GM18858 (cell line): Measurements from ENCODE around the gene PREP.

Experiments used
- ATAC-seq: cut with Tn5 transposase; IDR thresholded peaks from one replicate; pipeline ENCODE4 v1.9.1; 2021; ENCODE audit not compliant: unreplicated experiment

Gene PREP

DNA sequence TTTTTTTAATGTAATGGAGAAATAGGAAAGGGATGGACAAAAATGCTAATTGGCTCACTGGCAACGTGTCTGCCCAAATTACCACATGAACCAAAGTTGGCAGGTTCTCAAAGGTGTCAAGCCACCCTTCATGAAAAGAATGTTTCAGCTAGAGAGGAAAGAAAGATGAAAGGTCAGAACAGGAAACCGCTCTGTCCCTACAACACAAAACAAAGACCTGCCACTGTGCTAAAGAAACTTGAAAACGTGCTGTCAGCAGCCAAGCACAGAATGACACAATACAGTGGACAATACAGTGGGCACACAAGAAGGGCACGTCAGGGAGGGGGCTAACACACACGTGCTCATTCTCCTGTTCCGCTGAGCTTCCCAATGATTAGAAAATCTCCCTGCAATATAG is 4.9 kb downstream of the PREP start:
- ATAC-seq = no peak

DNA sequence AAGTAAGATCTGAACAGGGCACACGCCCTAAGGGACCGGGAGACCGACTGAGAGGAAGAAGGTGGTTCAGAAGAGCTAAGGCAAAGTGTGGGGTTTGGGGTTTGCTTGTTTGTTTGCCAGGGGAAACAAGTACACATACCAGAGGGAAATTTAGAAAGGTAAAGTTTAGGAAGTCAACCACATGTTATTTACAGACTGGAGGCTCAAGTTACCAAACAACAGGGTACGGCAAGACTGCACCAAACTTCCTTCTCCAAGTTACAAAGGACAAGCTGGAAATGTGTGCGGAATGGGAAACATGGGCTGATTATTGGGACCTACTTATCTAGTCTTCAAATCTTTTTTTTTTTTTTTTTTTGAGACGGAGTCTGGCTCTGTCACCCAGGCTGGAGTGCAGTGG is 11.2 kb downstream of the PREP start:
- ATAC-seq = no peak

DNA sequence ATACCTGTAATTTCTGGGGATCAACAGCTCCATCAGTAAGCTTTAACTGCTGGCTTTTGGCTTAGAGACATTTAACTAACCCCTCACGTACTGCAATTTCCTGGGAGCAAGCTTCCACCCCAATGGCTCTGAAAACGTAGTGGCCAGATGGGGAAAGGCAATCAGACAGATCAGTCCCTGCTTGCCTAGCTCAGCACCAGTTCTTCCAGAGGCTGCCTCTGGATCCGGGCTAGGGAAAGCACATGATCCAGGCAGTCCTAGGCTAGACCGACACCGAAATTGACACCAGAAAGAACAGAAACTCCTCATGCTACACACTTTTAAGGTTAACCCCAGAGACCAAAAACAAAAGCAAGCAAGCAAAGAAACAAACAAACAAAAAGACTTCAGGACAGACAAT is 13.3 kb downstream of the PREP start:
- ATAC-seq = no peak

DNA sequence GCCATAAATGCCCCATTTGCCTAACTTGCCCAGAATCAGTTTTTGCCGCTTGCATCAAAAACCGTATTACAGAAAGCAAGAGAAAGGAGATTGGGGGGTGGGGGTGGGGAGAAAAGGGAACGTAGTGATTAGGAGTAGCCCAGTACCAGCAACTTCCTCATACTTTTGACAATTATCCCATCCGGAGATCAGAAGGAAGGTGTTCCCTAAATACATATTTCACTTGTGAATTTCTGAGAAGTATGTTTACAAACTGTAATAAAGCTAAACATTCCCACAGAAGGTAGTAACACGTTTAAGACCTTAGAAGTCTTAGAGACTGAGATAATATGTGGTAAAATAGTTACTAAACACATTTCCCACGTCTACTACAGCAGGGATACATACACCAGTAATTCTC is 14.5 kb downstream of the PREP start:
- ATAC-seq = no peak

DNA sequence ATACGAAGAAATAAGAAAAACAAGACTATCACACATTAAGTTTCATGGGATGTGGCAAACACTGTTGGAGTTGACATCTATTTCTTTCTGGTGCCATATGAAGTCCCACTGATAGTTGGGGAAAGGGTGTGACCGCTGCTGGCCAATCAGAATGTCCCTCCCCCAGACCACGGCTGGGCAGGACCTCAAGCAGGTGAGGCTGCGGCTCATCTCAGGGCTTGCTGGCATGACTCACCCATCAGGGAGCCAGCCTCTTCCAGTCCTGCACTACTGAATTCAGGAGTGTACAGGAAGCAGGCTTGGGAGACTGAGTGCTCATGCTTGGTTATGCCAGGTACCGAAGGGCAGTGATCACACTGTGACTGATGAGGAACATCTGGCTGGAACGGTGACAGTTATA is 18.9 kb downstream of the PREP start:
- no peak for ATAC-seq

DNA sequence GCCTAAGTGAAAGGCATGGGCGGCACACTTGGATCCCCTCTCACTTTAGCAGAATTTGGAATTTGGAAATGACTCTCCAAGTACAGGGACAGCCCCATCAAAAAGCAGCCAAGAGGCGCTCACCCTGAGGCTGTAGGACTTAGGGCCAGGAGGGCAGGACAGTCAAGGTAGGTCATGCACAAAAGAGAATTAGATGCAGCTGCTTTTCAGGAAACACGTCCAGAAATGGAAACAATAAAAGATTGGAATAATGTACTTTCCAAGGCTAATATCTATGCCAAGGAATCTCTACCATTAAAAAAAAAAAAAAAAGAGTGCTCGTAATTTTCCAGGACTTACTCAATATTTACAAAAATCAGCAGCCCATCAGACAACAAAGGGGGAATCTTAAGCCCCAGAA is 19.9 kb downstream of the PREP start:
- ATAC-seq = no peak

DNA sequence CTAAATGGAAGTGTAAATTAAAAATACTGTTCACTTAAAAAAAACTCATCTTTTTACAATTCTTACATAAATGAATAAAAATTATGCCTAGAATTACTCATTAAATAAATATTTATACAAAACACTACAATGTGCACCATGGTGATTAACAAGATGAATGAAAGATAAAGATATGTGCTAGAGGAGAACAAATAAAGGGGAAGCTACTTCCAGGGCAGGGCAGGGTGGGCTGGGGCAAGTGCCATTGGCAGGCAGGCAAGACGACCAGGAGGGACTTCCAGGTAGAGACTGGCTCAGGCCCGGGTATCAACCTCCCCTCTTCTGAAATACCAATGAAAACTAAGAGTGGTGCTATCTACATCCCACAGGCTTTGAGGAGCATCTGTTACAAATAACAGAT is 20.4 kb downstream of the PREP start:
- no peak for ATAC-seq

DNA sequence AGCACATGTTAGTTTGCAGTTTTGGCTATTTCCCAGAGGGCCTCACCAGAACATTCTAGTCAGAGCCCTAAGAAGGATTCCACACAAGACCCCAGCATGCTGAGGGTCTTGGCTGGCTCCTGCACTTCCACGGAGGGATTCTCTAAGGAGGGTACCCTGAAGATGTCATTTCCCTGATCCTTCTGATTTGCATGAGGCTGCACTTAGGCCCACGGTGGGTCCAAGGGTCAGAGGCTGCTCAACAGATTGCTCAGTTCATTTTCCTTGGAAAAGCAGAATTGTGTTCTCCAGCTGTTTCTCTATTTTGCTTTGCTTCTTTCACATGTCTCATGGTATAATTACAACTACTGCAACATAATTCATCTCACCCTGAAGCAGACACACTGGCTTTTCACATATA is 22.2 kb downstream of the PREP start:
- no peak for ATAC-seq

DNA sequence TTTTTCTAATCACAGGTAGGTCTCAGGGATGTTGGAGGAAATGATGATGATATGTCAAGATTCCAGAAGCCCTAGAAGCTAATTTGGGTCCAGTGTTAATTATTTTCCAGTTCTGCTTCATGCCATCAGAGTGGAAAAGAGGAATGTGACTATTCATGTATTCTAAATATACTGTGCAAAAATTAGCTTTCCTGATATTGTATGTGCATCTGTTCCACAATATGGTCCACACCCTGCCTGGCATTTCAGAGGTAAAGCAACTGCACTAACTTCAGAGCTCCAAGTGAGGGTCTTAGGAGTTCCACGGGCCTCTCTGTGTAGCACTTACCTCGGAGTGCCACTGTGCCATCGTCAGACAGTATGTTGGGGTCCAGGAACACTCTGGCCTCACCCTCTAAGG is 27.1 kb downstream of the PREP start:
- ATAC-seq = no peak

DNA sequence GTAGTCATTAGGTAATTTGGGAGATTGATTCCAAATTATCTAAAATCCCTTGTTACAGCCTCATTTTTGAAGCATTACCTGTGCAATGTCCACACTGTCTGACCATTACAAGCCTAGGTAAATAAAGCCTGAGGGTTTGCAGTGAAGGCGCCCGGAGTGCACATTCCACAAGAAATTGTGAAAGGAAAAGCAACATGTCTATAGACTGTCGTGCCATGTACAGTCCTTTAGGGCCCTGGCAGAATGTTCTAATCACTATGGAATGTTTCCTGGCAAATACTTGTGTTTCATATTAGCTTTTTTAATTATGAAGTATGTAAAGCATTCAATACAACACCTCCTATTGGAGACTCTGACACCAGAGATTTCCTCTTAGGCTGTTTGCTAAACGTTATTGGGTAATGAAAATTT is 28.9 kb downstream of the PREP start:
- ATAC-seq = no peak

DNA sequence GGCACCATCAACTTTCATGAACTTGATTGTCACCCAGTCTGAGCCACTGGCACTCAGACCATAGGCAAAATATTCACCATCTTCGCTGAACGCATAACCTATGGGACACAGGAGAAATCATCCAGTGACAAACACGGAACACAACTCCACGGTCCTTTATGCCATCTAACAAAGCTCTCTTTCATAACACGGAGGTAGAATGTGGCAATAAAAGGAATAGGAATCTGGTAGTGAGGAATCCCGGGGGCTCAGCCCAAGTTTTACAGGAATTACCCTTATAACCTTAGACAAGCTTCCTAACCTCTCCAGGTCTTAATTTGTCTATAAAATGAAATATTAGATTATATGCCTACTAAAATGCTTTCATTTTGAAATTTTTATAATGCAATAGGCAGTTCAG is 29.4 kb downstream of the PREP start:
- no peak for ATAC-seq

DNA sequence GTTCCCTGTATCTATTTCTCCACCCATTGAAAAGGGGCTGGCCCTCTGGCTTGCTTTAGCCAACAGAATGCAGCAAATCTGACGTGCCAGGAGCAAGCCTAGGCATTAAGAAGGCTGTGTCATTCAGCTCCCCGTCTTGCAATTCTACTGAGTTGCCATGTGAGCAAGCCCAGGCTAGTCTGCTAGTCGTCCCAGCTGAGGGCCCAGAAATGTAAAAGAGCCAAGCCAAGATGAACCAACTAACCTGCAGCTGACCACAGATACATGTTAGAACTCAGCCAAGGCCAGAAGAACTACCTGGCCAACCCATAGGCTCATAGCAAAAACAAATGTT is 30.1 kb downstream of the PREP start:
- no peak for ATAC-seq

DNA sequence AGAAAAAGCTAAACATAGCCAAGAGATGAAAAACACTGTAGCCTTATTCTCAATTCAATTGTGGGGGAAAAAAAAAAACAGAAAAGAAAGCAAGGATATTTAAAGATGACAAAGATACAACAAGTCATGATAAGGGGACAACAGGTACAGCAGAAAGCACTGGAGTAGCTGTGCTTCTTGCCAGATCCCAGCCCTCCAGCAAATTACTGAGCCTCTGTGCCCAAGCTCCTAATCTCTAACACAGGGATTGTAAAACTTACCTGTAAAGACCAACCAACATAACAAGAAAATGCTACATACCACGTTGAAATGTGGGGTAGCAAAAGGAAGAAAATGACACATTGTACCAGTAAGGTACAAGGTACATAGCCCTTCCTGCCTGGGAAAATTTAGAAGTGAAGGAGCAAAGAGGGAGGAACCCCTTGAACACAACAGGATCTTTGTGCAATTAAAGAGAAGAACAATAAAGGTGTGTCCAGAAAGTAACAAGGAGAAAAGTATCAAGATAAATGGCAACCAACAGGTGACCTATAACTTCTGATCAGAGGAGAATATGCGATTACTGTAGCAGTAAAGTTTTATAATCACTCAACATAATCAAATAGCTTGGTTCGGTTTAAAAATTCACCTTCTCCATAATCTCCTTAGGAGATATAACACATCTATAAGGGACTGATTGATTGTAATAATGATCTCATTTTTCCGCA is 30.6 kb downstream of the PREP start:
- ATAC-seq = no peak

DNA sequence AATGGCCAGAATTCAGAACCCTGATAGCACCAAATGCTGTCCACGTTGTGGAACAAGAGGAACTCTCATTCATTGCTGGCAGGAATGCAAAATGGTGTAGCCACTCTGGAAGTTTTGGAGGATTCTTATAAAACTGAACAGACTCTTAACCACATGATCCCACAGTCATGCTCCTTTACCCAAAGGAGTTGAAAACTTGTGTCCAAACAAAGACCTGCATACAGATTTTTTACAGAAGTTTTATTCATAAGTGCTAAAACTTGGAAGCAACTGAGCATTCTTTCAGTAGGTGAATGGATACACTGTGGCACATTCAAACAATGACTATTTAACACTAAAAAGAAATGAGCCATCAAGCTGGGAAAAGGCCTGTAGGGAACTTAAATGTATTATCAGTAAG is 32.5 kb downstream of the PREP start:
- ATAC-seq = no peak

DNA sequence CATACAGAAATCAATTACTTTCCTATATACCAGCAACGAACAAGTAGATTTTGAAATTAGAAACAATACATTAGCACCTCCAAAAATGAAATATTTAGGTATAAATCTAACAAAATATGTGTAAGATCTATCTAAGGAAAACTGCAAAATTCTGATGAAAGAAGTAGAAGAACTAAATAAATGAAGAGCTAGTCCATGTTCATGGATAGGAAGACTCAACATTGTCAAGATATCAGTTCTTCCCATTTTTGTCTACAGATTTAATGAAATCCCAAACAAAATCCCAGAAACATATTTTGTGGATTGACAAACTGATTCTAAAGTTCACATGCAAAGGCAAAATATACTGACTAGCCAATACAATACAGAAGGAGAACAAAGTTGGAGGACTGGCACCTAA is 33.7 kb downstream of the PREP start:
- no peak for ATAC-seq

DNA sequence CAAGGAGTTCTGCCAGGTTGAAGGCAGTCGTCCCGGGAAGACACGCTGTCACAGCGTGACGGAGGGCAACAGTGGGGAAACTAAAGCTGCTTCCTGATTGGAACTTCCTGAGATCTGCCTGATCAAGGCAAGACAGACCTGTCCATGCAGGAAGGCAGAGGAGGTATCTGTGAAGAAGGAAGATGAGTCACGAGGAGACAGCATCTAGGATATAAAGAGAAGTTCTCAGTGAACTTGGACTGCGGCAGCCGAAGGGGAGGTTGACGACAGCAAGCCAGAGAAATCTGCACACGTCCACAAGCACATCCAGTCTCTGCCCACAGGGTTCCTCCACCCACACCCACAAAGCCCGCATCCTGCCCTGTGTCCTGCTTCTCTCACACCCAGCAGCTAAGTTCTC is 38.6 kb downstream of the PREP start:
- no peak for ATAC-seq

DNA sequence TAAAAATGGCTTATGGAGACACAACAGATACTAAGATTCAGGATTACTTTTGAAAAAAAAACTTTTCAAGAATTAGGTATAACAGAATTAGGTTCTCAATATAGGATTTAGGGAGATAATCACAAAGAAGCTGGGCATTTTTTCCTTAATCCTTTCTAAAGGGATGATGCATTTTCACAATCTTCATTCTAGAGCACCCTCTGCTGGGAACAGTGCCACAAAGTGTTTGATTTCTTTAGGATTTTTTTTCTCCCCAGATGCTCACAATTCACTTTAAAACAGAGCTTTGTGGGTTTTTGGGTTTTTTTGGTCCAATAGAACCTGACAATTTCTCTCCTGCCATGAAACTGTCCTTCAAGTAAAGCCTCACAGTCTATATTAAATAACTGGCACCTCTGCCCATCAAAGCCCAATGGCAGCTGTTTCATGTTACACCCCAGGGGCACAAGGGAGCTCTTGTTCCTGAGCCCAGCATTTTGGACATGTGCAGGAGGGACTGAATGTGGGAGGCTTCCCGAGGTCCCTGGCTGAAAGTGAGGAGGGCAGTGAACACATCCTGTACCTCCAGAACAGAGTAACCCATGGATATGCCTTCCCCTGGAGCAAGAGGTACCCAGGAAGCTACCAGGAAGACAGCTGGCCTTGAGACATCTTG is 39.7 kb downstream of the PREP start:
- no peak for ATAC-seq

DNA sequence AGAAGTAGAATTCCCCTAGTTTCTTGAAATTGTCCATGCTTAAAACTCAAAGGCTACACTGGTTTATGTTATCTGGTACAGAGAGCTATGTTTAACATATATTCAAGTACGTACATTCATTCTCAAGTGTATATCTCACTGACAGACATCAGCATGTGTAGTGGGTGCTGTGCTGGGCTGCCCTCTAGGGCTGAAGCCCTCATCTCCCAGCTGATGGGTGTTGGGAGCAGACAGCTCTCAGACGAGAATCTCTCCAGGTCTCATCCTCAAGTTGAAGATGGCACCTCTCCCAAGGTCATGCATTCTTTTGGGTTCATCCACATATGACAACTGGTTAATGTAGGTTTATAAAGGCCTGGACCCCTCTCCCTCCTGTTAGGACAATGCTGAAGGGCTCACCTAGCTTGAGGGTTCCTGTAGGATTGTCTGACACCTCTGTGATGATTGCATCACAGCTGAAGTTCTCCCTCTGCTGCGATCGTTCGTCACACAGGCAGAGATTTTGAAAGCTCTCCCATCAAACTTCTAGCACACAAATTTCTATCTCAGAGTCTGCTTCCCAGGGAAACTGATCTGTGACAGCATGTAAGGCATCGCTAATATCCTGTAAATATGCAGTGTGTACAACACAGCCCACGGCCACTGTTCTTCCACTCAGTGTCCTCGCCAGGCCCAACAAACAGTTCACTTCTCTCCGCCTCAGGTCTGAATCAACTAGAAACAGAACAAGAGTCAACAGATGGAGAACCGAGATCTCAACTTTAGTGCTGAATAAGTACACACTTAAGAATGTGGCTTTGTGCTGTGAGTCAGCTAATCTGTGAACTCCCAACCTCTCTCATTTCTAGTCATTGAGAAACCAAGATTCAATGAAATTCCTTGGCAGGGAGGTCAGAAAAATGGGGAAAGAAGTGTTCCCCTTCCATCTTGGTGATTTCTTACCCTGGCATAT is 43.2 kb downstream of the PREP start:
- no peak for ATAC-seq

DNA sequence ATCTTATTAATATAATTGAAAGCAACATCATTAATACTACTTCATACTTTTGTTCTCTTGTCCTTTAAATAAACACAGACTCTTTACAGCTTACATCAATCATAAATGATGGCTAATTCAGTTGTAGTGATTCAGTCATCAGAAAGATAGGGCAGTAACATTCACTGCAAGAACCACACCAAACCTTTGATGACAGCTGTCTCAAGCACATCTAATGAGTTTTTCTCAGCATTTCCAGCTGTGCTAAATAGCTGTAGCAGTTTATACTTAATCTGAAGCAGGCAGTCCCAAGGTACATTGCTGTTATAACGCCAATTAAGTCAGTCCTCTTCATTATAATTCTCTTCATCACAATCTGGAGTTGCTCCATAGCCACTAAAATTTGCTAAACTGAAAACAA is 45.7 kb downstream of the PREP start:
- ATAC-seq = no peak

DNA sequence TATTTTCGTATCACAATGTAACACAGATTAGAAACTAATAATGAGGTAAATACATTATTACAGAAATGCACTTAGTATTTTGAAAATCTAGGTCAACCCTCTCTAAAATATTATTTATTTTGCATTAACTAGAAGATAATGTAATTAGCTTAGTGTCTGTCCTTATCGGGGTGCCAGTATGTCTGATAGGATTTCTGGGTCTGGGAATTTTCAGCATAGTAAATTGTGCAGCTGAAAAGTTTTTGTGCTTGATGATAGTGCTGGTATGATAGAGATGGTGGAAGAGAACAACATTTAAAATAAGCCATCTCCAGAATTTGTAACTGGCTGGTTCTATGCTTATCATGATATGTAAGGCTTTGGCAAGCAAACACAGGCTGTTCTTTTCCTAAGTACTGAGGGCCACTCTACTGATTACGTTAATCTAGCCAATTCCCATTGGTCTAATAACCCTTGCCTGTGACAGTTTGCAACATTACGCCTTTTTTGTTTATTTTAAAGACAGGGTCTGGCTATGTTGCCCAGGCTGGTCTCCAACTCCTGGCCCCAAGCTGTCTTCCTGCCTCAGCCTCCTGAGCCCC is 50.8 kb downstream of the PREP start:
- ATAC-seq = no peak

DNA sequence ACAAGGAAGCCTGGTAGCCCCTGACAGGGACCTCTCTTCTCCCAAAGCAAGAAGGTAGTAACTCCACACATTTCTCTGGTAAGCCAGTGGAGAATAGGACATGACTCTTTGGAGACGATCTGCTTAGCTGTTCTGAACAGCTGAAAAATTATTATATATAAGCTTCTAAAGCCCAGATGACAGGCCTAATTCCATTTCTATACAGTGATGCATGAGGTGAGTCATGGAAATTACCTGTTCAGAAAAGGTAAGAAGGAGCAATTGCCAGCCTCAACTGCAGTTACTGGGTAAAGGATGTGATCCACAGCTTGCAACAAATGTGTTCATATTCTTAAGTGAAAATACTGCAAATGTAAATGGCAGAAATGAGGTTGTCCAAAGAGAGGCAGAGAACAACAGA is 54.0 kb downstream of the PREP start:
- no peak for ATAC-seq

DNA sequence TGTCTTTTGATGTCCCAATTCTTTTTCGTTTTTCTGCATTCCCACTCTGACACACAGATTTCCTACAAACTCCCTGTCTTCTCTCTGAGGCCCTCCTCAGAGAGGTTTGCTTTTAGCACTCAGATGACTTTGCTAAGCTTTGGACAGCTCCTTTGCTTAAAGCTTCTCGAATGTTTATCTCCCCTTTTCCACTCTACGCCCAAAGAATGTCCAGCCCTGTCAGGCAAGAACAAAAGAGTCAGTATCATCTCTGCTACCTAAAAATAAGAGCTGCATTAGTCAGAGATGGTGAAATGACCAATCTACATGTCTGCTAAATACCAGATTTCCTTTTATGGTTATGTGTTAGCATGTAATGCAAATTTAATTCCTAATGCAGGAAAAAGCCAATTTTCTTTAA is 56.8 kb downstream of the PREP start:
- ATAC-seq = no peak
